BLaER1 treated with 17β-estradiol and CSF1 and Interleukin-3, amounts not matched to agents 10 nM and 100 nM (cell line): ENCODE results near the gene R3HDM4.
A peak's percentile ranks its signal among the peaks of the same experiment; 100 is the strongest.
"Not testable (repeated sequence)": the region's sequence is repeated elsewhere in the genome, so short reads cannot be mapped to it uniquely, and the experiment has no call there.

Source experiments
- H3K27ac ChIP-seq, 11 experiments: shearing (Covaris generic); formaldehyde crosslinking; 2 replicates each; pipeline ENCODE4 v1.8.1; 2022
- H3K27me3 ChIP-seq, 11 experiments: shearing (Covaris generic); formaldehyde crosslinking; 2 replicates each; pipeline ENCODE4 v1.8.1; 2022
- H3K36me3 ChIP-seq, 11 experiments: shearing (Covaris generic); formaldehyde crosslinking; 2 replicates each; pipeline ENCODE4 v1.8.1; 2022
- H3K4me1 ChIP-seq, 10 experiments: shearing (Covaris generic); formaldehyde crosslinking; 2 replicates each; pipeline ENCODE4 v1.8.1; 2022
- H3K4me2 ChIP-seq, 11 experiments: shearing (Covaris generic); formaldehyde crosslinking; 2 replicates each; pipeline ENCODE4 v1.8.1; 2022
- H3K4me3 ChIP-seq, 10 experiments: shearing (Covaris generic); formaldehyde crosslinking; 2 replicates each; pipeline ENCODE4 v1.8.1; 2022
- H3K9ac ChIP-seq, 11 experiments: shearing (Covaris generic); formaldehyde crosslinking; 2 replicates each; pipeline ENCODE4 v1.8.1; 2022
- H3K9me3 ChIP-seq, 11 experiments: shearing (Covaris generic); formaldehyde crosslinking; replicated peaks in 1 of 11; 2 replicates each; pipeline ENCODE4 v1.8.1; 2022
- H4K20me1 ChIP-seq, 11 experiments: shearing (Covaris generic); formaldehyde crosslinking; 2 replicates each; pipeline ENCODE4 v1.8.1; 2022
- Cebpa-rat ChIP-seq, 11 experiments: shearing (Covaris generic); IDR thresholded peaks; 2 replicates each; pipeline ENCODE4 v1.8.1; 2022

The R3HDM4 gene

DNA sequence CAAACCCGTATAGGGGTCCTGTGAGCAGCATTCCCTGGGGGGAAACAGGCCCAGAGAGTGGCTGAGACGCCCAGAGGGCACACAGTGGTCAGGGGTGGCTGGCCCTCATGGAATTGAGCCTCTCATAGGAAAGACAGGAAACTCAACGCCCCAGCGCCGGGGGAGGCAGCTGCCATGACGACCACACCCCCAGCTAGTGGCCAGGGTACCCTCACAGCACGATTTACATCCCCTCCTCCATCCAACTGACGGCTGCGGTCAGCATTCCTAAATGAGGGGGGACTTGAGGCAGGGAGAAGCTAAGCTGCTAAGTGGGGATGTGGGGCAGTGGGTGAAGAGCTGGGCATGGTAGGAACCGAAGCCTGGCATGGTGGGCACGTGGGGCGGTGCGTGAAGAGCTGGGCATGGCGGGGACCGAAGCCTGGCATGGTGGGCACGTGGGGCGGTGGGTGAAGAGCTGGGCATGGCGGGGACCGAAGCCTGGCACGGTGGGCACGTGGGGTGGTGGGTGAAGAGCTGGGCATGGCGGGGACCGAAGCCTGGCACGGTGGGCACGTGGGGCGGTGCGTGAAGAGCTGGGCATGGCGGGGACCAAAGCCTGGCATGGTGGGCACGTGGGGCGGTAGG lies 30.0 kb downstream of the R3HDM4 start:
- TF ChIP-seq Cebpa-rat (IDR thresholded peaks at IDR 0.05) = no peak
- H3K9ac ChIP-seq = no peak overlapping the region

GRCh38 chr19:881385-882071 lies 31.5 kb downstream of the R3HDM4 start:
- Histone ChIP-seq H3K4me2 (no peak overlapping the region), H3K9ac (no peak overlapping the region), H3K4me3 (no peak overlapping the region), H3K27me3 (no peaks in the 10 kb centered on the region), H4K20me1 (peaks cover 0 to 84% (median 20%) of the 10 kb centered on the region in 11 experiments; a peak in 14 of 22 replicates), H3K9me3 (no peaks in the 10 kb centered on the region), H3K36me3 (peaks cover 64 to 84% (median 79%) of the 10 kb centered on the region in 11 experiments), H3K27ac (no peak overlapping the region), H3K4me1 (no peaks in the 10 kb centered on the region)
- TF ChIP-seq Cebpa-rat (IDR thresholded peaks at IDR 0.05) = no peak

More for the DNA sequence above, 30.0 kb downstream of the R3HDM4 start:
- Histone ChIP-seq H3K4me3 (no peak overlapping the region), H3K9me3 (no peaks in the 10 kb centered on the region), H3K4me1 (no peaks in the 10 kb centered on the region), H3K27ac (no peak overlapping the region), H3K36me3 (peaks cover 70 to 90% (median 85%) of the 10 kb centered on the region in 11 experiments), H3K4me2 (no peak overlapping the region), H3K27me3 (no peaks in the 10 kb centered on the region), H4K20me1 (peaks cover 0 to 85% (median 14%) of the 10 kb centered on the region in 11 experiments; a peak in 12 of 22 replicates)

- TF ChIP-seq Cebpa-rat (IDR thresholded peaks at IDR 0.05) = no peak
- peaks cover 63 to 84% (median 79%) of the 10 kb centered on the region in 11 experiments for H3K36me3 ChIP-seq
- H3K27ac ChIP-seq = no peak overlapping the region
These were observed 33.1 kb downstream of the R3HDM4 start for GRCh38 chr19:879711-880438.

GRCh38 chr19:878751-879561 lies 34.1 kb downstream of the R3HDM4 start:
- H3K9ac ChIP-seq, H3K27me3 ChIP-seq, H3K27ac ChIP-seq, H3K4me1 ChIP-seq, H3K4me2 ChIP-seq, H3K9me3 ChIP-seq, H3K4me3 ChIP-seq: not testable (repeated sequence)
- Histone ChIP-seq H4K20me1 (peaks cover 0 to 85% (median 20%) of the 10 kb centered on the region in 11 experiments; a peak in 15 of 22 replicates), H3K36me3 (peaks cover 60 to 84% (median 77%) of the 10 kb centered on the region in 11 experiments)

More at GRCh38 chr19:879711-880438, 33.1 kb downstream of the R3HDM4 start:
- H3K9me3 ChIP-seq = no peaks in the 10 kb centered on the region
- no peaks in the 10 kb centered on the region for H3K4me1 ChIP-seq
- H3K27me3 ChIP-seq = no peaks in the 10 kb centered on the region
- peaks cover 0 to 84% (median 20%) of the 10 kb centered on the region in 11 experiments; a peak in 15 of 22 replicates for H4K20me1 ChIP-seq
- no peak overlapping the region for H3K4me3 ChIP-seq
- H3K9ac ChIP-seq = no peak overlapping the region
- no peak overlapping the region for H3K4me2 ChIP-seq

DNA sequence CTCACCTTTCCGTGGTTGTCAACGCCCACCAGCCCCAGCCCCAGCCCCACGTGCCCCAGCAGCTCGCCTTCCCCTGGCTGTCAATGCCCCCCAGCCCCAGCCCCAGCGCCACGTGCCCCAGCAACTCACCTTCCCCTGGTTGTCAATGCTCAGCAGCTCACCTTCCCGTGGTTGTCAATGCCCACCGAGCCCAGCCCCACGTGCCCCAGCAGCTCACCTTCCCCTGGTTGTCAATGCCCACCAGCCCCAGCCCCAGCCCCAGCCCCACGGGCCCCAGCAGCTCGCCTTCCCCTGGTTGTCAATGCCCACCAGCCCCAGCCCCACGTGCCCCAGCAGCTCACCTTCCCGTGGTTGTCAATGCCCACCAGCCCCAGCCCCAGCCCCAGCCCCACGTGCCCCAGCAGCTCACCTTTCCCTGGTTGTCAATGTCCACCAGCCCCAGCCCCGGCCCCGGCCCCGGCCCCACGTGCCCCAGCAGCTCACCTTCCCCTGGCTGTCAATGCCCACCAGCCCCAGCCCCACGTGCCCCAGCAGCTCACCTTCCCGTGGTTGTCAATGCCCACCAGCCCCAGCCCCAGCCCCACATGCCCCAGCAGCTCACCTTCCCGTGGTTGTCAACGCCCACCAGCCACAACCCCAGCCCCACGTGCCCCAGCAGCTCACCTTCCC lies 34.9 kb downstream of the R3HDM4 start:
- not testable (repeated sequence) for H3K9me3 ChIP-seq, H3K4me3 ChIP-seq, H3K27ac ChIP-seq, H3K27me3 ChIP-seq, H3K9ac ChIP-seq, H3K4me2 ChIP-seq
- H3K4me1 ChIP-seq = peaks cover 0 to 10% (median 6%) of the 10 kb centered on the region in 10 experiments; a peak in 12 of 20 replicates
- H3K36me3 ChIP-seq = peaks cover 57 to 81% (median 74%) of the 10 kb centered on the region in 11 experiments
- peaks cover 5 to 84% (median 23%) of the 10 kb centered on the region in 11 experiments; a peak in 18 of 22 replicates for H4K20me1 ChIP-seq

DNA sequence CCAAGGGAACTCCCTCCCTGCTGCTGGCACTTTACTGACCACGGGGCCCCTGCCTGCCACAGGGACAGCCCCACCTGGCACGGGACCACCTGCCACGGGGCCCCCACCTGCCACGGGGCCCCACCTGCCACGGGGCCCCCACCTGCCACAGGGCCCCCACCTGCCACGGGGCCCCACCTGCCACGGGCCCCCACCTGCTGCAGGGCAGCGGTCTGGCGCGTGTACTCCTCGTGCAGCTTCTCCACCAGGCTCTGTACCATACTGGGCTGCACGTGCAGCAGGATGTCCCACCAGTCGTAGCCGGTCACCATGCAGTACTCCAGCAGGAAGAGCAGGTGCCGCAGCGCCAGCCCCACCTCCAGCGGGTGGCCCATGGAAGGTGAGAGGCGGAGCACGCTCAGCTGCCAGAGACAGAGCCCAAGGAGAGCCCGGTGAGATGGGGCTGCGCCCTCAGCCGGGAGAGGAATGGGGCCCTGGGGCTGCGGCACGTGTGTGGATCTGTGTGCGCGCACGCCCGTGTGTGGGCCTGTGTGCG lies 36.2 kb downstream of the R3HDM4 start:
- Histone ChIP-seq H3K27me3 (no peaks in the 10 kb centered on the region), H3K9ac (no peak overlapping the region), H3K4me3 (no peak overlapping the region), H4K20me1 (peaks cover 6 to 71% (median 23%) of the 10 kb centered on the region in 11 experiments; a peak in 19 of 22 replicates), H3K4me1 (peaks cover 6 to 17% (median 13%) of the 10 kb centered on the region in 10 experiments), H3K4me2 (no peak overlapping the region), H3K9me3 (no peaks in the 10 kb centered on the region), H3K27ac (no peak overlapping the region), H3K36me3 (peaks cover 44 to 68% (median 61%) of the 10 kb centered on the region in 11 experiments)
- no peak for TF ChIP-seq Cebpa-rat (IDR thresholded peaks at IDR 0.05)

DNA sequence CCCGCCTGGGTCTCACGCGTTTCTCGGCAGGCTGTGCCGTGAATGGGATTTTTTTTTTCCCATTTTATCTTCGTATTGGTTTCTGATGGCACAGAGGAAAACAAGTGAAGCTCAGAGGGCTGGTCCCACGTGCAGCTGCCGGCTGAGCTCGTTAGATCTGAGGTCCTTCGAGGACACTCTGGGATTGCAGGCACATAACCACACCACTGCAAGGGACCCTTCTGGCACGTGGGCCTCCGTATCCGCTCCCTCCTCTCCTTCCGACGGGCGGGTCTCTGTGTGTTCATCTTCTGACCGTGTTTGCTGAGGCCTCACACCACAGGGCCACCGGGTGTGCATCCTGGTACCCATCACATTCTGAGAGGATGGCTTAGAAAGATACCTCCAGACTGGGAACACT lies 36.9 kb downstream of the R3HDM4 start:
- no peak for TF ChIP-seq Cebpa-rat (IDR thresholded peaks at IDR 0.05)
- H3K4me2 ChIP-seq = no peak overlapping the region
- H3K4me1 ChIP-seq = peaks cover 7 to 18% (median 14%) of the 10 kb centered on the region in 10 experiments

More for the DNA sequence above, 36.9 kb downstream of the R3HDM4 start:
- H3K9me3 ChIP-seq = no peaks in the 10 kb centered on the region
- H3K27me3 ChIP-seq = no peaks in the 10 kb centered on the region
- H3K9ac ChIP-seq = 0 out of 22 replicates have a peak overlapping the region, but pooled peaks of 1 of the 11 experiments have one; percentile 6
- no peak overlapping the region for H3K4me3 ChIP-seq
- H3K27ac ChIP-seq = no peak overlapping the region
- H3K36me3 ChIP-seq = peaks cover 40 to 65% (median 57%) of the 10 kb centered on the region in 11 experiments
- H4K20me1 ChIP-seq = peaks cover 0 to 63% (median 16%) of the 10 kb centered on the region in 11 experiments; a peak in 17 of 22 replicates
